HepG2 (cell line): ENCODE results near the gene LCP2. TPM values are rescaled to one million over a fixed set of nuclear protein-coding genes. Genes with fewer than 3 reads are reported as not detected.

Experiments used
- ATAC-seq: fragments of 200-7000 bp; cut with Tn5 transposase; 3 replicates; pipeline ENCODE4 v1.9.1; 2020; ENCODE audit warnings: mild to moderate bottlenecking, moderate library complexity
- BruUV-seq: library from RNA; stranded (reverse); fragments of 400-500 nt; replicated peaks from 2 replicates; lab custom pipeline; 2021; lab: Mats Ljungman, UMichigan
- CTCF ChIA-PET: fragments of 300-600 bp; formaldehyde crosslinking; extraction: SDS; loops from one replicate; lab custom pipeline; 2021; ENCODE audit warnings: low total read pairs, inconsistent platforms, low intra/inter-chr PET ratio; lab: Yijun Ruan, JAX
- POLR2A ChIA-PET: fragments of 350-600 bp; sonication (Branson Sonifier 250); formaldehyde crosslinking; loops from one replicate; lab custom pipeline; 2020; ENCODE audit warnings: antibody characterized with exemption, inconsistent platforms; lab: Yijun Ruan, JAX
- DNase-seq: peaks from one replicate; pipeline ENCODE4 v3.0.0-alpha.2; 2015; ENCODE audit warnings: low spot score
- FAIRE-seq: peaks from 3 replicates; lab custom pipeline; 2011; peaks lifted over from hg19 to GRCh38; lab: Jason Lieb, UNC
- H2AFZ ChIP-seq: one replicate; pipeline ENCODE4 v1.6.1; 2011; ENCODE audit warnings: low read length, inconsistent platforms
- H3K27ac ChIP-seq: fragments of 300-600 bp; 3 replicates; pipeline ENCODE4 v1.8.0; 2011; ENCODE audit warnings: mixed run types, mild to moderate bottlenecking, mixed read lengths, low read length, inconsistent platforms; ENCODE audit not compliant: insufficient read depth; ENCODE audit errors: extremely low read length
- H3K27me3 ChIP-seq, 2 experiments: fragments of 200-600 bp in 1 of 2; 2 replicates in 1 of 2; 3 replicates in 1 of 2; pipeline versions ENCODE4 v1.6.0 to v1.8.0; 2011; ENCODE audit warnings: low read length in 2 of 2, mild to moderate bottlenecking in 2 of 2, moderate library complexity in 2 of 2, inconsistent platforms in 1 of 2; ENCODE audit not compliant: insufficient read depth in 2 of 2, control insufficient read depth in 1 of 2
- H3K36me3 ChIP-seq, 2 experiments: fragments of 200-600 bp in 1 of 2; replicated peaks in 1 of 2; 2 replicates in 1 of 2; 3 replicates in 1 of 2; pipeline versions ENCODE4 v1.5.1 to v1.8.0; 2011; ENCODE audit warnings: low read length in 2 of 2, inconsistent platforms in 1 of 2; ENCODE audit not compliant: insufficient read depth in 2 of 2, control insufficient read depth in 1 of 2
- H3K4me1 ChIP-seq: 2 replicates; pipeline ENCODE4 v1.5.1; 2012; ENCODE audit warnings: low read length, inconsistent platforms; ENCODE audit not compliant: insufficient read depth
- H3K4me2 ChIP-seq: 2 replicates; pipeline ENCODE4 v1.6.0; 2011; ENCODE audit warnings: low read depth, low read length, inconsistent platforms
- H3K4me3 ChIP-seq, 3 experiments: fragments of 200-600 bp in 1 of 3; sonication (generic), shearing (Covaris generic) in 1 of 3; replicated peaks in 1 of 3; 2 replicates each; pipeline ENCODE4 v1.5.1; 2011 to 2016; ENCODE audit warnings: low read length in 3 of 3, inconsistent platforms in 2 of 3, low read depth in 2 of 3, mild to moderate bottlenecking in 2 of 3, control low read depth in 1 of 3, mixed read lengths in 1 of 3; ENCODE audit not compliant: insufficient read depth in 1 of 3
- H3K79me2 ChIP-seq: one replicate; pipeline ENCODE4 v1.6.1; 2011; ENCODE audit warnings: low read length, inconsistent platforms; ENCODE audit not compliant: insufficient read depth
- H3K9ac ChIP-seq: 2 replicates; pipeline ENCODE4 v1.6.0; 2011; ENCODE audit warnings: mild to moderate bottlenecking, low read depth, low read length, inconsistent platforms; ENCODE audit not compliant: insufficient read depth
- H3K9me3 ChIP-seq: 2 replicates; pipeline ENCODE4 v1.5.1; 2012; ENCODE audit warnings: mild to moderate bottlenecking, low read length
- H4K20me1 ChIP-seq: 2 replicates; pipeline ENCODE4 v1.6.0; 2011; ENCODE audit warnings: inconsistent platforms, mild to moderate bottlenecking, low read length, moderate library complexity; ENCODE audit not compliant: insufficient read depth
- CC2D1A ChIP-seq: sonication (generic); formaldehyde crosslinking; IDR thresholded peaks from 2 replicates; pipeline ENCODE4 v1.8.1; 2023; ENCODE audit warnings: mild to moderate bottlenecking, missing genetic modification reagents
- NFKBIZ ChIP-seq: IDR thresholded peaks from 2 replicates; pipeline ENCODE4 v1.6.1; 2018; ENCODE audit warnings: missing genetic modification reagents, missing compliant biosample characterization
- PAXIP1 ChIP-seq: sonication (generic); formaldehyde crosslinking; conservative IDR thresholded peaks from 2 replicates; pipeline ENCODE4 v1.4.0; 2020; ENCODE audit warnings: mild to moderate bottlenecking, missing genetic modification reagents, moderate library complexity
- THYN1 ChIP-seq: sonication (generic); formaldehyde crosslinking; IDR thresholded peaks from 2 replicates; pipeline ENCODE4 v1.8.1; 2023; ENCODE audit warnings: low read depth, mild to moderate bottlenecking, moderate library complexity, missing genetic modification reagents, borderline replicate concordance
- ZNF496 ChIP-seq: sonication (generic); formaldehyde crosslinking; IDR thresholded peaks from 2 replicates; pipeline ENCODE4 v1.8.1; 2023; ENCODE audit warnings: mild to moderate bottlenecking, moderate library complexity, missing genetic modification reagents; ENCODE audit not compliant: insufficient replicate concordance
- ZNF547 ChIP-seq: sonication (generic); formaldehyde crosslinking; IDR thresholded peaks from 2 replicates; pipeline ENCODE4 v1.5.1; 2020; ENCODE audit warnings: mild to moderate bottlenecking, missing genetic modification reagents
- ZNF644 ChIP-seq: IDR thresholded peaks from 2 replicates; pipeline ENCODE4 v1.6.1; 2016; ENCODE audit warnings: low read depth
- ZNF780A ChIP-seq: sonication (generic); formaldehyde crosslinking; IDR thresholded peaks from 2 replicates; pipeline ENCODE4 v1.8.0; 2022; ENCODE audit warnings: mild to moderate bottlenecking, missing genetic modification reagents, moderate library complexity
- WGBS: methylation state at CpG from one replicate; pipeline ENCODE4 v1.1.6; 2017; ENCODE audit warnings: low lambda C conversion rate; 5-methylcytosine and 5-hydroxymethylcytosine counted together
- in situ Hi-C: cut with HindIII; loops from 2 replicates; pipeline ENCODE4 v1.10.0; 2017; ENCODE audit warnings: low pct_unique_long_range_greater_than_20kb; ENCODE audit not compliant: extremely low pct_ligation_motif_present
- intact Hi-C: fragments of 100-400 bp; cut with micrococcal nuclease; formaldehyde crosslinking; loops from one replicate; pipeline ENCODE4 v1.10.0; 2022; ENCODE audit not compliant: unreplicated experiment
- polyA plus RNA-seq, 8 experiments: library from polyadenylated mRNA; depleted of rRNA in 3 of 8; stranded (reverse) in 7 of 8; unstranded in 1 of 8; fragments of >200 nt; fragmentation: Illumina TruSeq in 4 of 8; extraction: Trizol in 4 of 8; gene quantifications; 2 replicates each; pipeline versions ENCODE4 v1.2.1 to v1.2.3, GENCODE V29; 2011 to 2016; ENCODE audit warnings: low read depth in 4 of 8, missing spikeins in 1 of 8, mixed read lengths in 1 of 8; ENCODE audit not compliant: insufficient read depth in 1 of 8
- total RNA-seq, 5 experiments: library from RNA; depleted of rRNA; stranded (reverse); fragments of >200 nt; fragmentation: Illumina TruSeq; extraction: Trizol; gene quantifications; 2 replicates each; pipeline ENCODE4 v1.2.3, GENCODE V29; 2016; ENCODE audit warnings: low read depth in 1 of 5

The LCP2 gene
- total and polyA plus RNA-seq, 2 of the 13 experiments (the other 11 are each of a cell fraction or from before 2014, with no cell fraction given) = not detected

DNA sequence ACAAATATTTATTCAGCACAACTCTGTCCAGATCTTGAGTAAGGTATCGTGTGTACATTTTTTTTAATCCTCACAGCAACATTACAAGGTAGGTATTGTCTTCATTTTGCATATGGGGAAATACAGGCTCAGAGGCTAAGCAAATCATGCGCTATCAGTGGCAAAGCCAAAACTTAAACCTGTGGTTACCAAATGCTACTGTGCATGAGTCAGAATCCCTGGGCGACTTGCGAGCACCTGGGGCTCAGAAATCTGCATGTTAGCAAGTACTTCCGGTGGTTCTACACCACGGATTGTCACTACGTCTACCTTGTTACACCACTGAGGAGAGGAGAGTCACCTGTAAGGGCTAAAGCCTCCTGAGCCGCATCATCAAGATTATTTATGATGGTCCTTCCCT, 43.5 kb downstream of the LCP2 start:
- DNase-seq = no peak
- no peak overlapping the region for H3K9ac ChIP-seq
- no peak overlapping the region for H2AFZ ChIP-seq
- intact Hi-C loops = no loop called here
- no peak for TF ChIP-seq PAXIP1 (CRISPR knock-in tag)
- no peak for TF ChIP-seq ZNF780A (CRISPR knock-in tag)
- TF ChIP-seq ZNF496 (CRISPR knock-in tag) = no peak
- no peak for TF ChIP-seq NFKBIZ (CRISPR knock-in tag)
- TF ChIP-seq ZNF644 (CRISPR knock-in tag) = no peak
- no peak for TF ChIP-seq THYN1 (CRISPR knock-in tag)
- TF ChIP-seq CC2D1A (CRISPR knock-in tag) = no peak
- no peak for TF ChIP-seq ZNF547 (CRISPR knock-in tag)
- no TSS peak for BruUV-seq
- H3K9me3 ChIP-seq = no peaks in the 10 kb centered on the region
- H3K27ac ChIP-seq = no peak overlapping the region
- 29% methylated on average over 4 of the region's 8 CpGs for WGBS
- in situ Hi-C loops = no loop called here
- H3K79me2 ChIP-seq = no peaks in the 10 kb centered on the region
- H3K4me3 ChIP-seq = no peak overlapping the region
- ChIA-PET CTCF (no interaction called here), POLR2A (no interaction called here)
- H3K4me1 ChIP-seq = no peaks in the 10 kb centered on the region
- no peak for FAIRE-seq
- H3K4me2 ChIP-seq = no peak overlapping the region
- ATAC-seq = no peak
- H4K20me1 ChIP-seq = no peaks in the 10 kb centered on the region
- no peaks in the 10 kb centered on the region for H3K36me3 ChIP-seq
- H3K27me3 ChIP-seq = peaks cover 0 to 3% of the 10 kb centered on the region in 2 experiments; a peak in 1 of 5 replicates
